Osteoblast (primary cell): ENCODE data around the gene TMEM258. TPM values are rescaled to one million over a fixed set of nuclear protein-coding genes. Genes with fewer than 3 reads are reported as not detected.

Experiments used
- DNase-seq: peaks from one replicate; pipeline ENCODE4 v3.0.0; 2011; ENCODE audit warnings: low spot score, mixed read lengths; ENCODE audit not compliant: insufficient read length; ENCODE audit errors: missing footprints
- H2AFZ ChIP-seq: 2 replicates; pipeline ENCODE4 v1.6.0; 2011; ENCODE audit warnings: mild to moderate bottlenecking, low read length
- H3K27ac ChIP-seq: 2 replicates; pipeline ENCODE4 v1.5.1; 2011; ENCODE audit warnings: mild to moderate bottlenecking, low read depth, low read length, moderate library complexity
- H3K27me3 ChIP-seq: 2 replicates; pipeline ENCODE4 v1.6.0; 2012; ENCODE audit warnings: mild to moderate bottlenecking, control low read depth, inconsistent platforms, low read length, moderate library complexity; ENCODE audit not compliant: insufficient read depth
- H3K36me3 ChIP-seq: 2 replicates; pipeline ENCODE4 v1.5.1; 2011; ENCODE audit warnings: mild to moderate bottlenecking, low read length, control low read depth, moderate library complexity; ENCODE audit not compliant: insufficient read depth
- H3K4me1 ChIP-seq: 2 replicates; pipeline ENCODE4 v1.5.1; 2011; ENCODE audit warnings: mild to moderate bottlenecking, low read length, control low read depth, moderate library complexity; ENCODE audit not compliant: insufficient read depth
- H3K4me2 ChIP-seq: 2 replicates; pipeline ENCODE4 v1.6.0; 2011; ENCODE audit warnings: mild to moderate bottlenecking, low read length; ENCODE audit not compliant: insufficient read depth
- H3K4me3 ChIP-seq: fragments of 200-600 bp; sonication (generic); 3 replicates; pipeline ENCODE4 v1.5.1; 2012; ENCODE audit warnings: mild to moderate bottlenecking, low read length, inconsistent platforms; ENCODE audit not compliant: insufficient read depth
- H3K79me2 ChIP-seq: 2 replicates; pipeline ENCODE4 v1.6.0; 2012; ENCODE audit warnings: mild to moderate bottlenecking, low read length, control low read depth, inconsistent platforms; ENCODE audit not compliant: insufficient read depth
- H3K9me3 ChIP-seq: 2 replicates; pipeline ENCODE4 v1.5.1; 2011; ENCODE audit warnings: low read depth, low read length, control low read depth
- H4K20me1 ChIP-seq: 2 replicates; pipeline ENCODE4 v1.6.0; 2012; ENCODE audit warnings: mild to moderate bottlenecking, low read length, control low read depth; ENCODE audit not compliant: insufficient read depth
- total RNA-seq: library from RNA; depleted of rRNA; stranded (reverse); fragments of >200 nt; gene quantifications from 2 replicates; pipeline ENCODE4 v1.2.3, GENCODE V29; 2012
- TF ChIP-seq, protein P1 (sequence below): IDR thresholded peaks from 2 replicates; pipeline ENCODE4 v1.5.1; 2011; ENCODE audit warnings: mild to moderate bottlenecking, low read depth, low read length, moderate library complexity; ENCODE audit errors: extremely low read depth

The TMEM258 gene
- total RNA-seq, 1 donor, result 63.3 TPM

DNA sequence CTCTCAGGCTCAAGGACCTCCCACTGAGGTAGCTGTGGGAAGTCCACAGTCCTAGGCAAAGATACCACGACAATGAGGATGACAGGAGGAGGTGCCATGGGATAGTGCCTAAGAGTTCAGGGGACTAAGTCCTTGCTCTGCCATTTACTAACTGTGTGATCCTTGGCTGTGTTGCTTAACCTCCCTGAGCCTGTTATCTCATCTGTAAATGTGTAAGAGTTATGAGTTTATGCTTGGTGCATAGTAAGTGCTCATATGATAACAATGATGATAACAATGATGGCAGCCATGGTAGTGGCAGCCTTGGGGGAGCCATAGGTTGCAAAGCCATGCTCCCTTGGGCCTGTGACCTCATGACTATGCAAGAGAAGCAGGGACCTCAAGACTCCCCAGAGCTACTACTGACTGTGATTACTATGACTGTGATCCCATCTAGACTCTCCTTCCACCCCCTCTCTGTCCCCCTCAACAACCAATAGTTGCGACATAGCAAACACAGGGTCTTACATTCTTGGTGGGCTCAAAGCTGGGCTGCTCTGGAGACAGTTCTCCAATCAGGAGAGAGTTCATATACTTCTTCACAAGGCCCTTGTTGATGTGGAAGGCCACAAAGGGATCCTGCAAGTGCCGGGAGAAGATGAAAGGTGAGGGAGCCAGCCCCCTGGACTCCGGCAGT, 20.5 kb upstream of the TMEM258 start:
- Histone ChIP-seq H3K36me3 (peaks cover 28% of the 10 kb centered on the region), H3K27me3 (no peaks in the 10 kb centered on the region), H3K79me2 (peaks cover 11% of the 10 kb centered on the region), H3K9me3 (no peaks in the 10 kb centered on the region), H3K4me3 (no peak overlapping the region), H3K4me1 (peaks cover 18% of the 10 kb centered on the region), H4K20me1 (no peaks in the 10 kb centered on the region), H3K4me2 (no peak overlapping the region), H3K27ac (no peak overlapping the region), H2AFZ (no peak overlapping the region)
- DNase-seq, result no peak
- TF ChIP-seq, protein P1, sequence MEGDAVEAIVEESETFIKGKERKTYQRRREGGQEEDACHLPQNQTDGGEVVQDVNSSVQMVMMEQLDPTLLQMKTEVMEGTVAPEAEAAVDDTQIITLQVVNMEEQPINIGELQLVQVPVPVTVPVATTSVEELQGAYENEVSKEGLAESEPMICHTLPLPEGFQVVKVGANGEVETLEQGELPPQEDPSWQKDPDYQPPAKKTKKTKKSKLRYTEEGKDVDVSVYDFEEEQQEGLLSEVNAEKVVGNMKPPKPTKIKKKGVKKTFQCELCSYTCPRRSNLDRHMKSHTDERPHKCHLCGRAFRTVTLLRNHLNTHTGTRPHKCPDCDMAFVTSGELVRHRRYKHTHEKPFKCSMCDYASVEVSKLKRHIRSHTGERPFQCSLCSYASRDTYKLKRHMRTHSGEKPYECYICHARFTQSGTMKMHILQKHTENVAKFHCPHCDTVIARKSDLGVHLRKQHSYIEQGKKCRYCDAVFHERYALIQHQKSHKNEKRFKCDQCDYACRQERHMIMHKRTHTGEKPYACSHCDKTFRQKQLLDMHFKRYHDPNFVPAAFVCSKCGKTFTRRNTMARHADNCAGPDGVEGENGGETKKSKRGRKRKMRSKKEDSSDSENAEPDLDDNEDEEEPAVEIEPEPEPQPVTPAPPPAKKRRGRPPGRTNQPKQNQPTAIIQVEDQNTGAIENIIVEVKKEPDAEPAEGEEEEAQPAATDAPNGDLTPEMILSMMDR, result no peak

DNA sequence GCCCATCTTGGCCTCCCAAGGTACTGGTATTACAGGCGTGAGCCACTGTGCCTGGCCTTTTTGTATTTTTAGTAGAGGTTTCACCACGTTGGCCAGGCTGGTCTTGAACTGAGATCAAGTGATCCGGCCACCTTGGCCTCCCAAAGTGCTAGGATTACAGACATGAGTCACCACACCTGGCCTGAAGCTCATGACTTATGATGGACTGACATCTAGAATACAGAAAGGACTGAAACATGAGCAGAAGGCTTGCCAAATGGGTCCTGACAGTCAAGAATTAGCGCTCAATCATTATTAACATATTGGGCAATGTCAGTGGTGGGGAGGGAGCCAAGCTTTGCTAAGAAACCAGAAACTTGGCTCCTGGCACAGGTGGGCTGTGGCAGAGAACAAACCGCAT, 19.4 kb upstream of the TMEM258 start:
- Histone ChIP-seq H3K36me3 (peaks cover 28% of the 10 kb centered on the region), H3K4me2 (no peak overlapping the region), H2AFZ (no peak overlapping the region), H3K27ac (no peak overlapping the region), H3K79me2 (peaks cover 11% of the 10 kb centered on the region), H3K27me3 (no peaks in the 10 kb centered on the region), H3K9me3 (no peaks in the 10 kb centered on the region), H3K4me3 (no peak overlapping the region), H4K20me1 (no peaks in the 10 kb centered on the region), H3K4me1 (peaks cover 10% of the 10 kb centered on the region)
- TF ChIP-seq, protein P1, result no peak
- no peak for DNase-seq

DNA sequence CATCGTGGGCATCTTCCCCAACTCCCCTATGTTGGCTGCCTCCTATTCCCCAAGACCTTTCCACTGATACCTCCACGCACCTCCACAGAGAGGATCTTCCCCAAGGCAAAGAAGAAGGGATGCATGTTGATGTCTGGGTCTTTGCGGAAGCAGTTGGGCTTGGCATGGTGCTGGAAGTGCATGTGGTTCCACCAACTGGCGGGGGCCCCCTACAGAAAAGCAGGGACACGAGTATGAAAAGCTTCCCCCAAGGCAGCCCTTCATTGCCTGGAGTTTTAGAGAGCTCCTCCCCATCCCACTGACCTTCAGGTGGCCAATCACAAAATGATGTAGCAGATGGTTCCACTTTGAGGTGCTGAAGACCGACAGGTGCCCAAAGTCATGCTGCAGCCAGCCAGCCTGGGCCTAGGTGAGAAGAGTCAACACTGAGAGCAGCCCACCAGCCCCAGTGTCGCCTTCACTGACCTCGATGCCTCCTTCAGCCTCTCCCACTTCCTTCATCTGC, 18.3 kb upstream of the TMEM258 start:
- TF ChIP-seq, protein P1, result no peak
- H4K20me1 ChIP-seq, result no peaks in the 10 kb centered on the region
- no peaks in the 10 kb centered on the region for H3K9me3 ChIP-seq
- H3K27me3 ChIP-seq, result no peaks in the 10 kb centered on the region
- no peak overlapping the region for H3K27ac ChIP-seq
- H2AFZ ChIP-seq, result no peak overlapping the region
- peaks cover 35% of the 10 kb centered on the region for H3K36me3 ChIP-seq
- H3K4me1 ChIP-seq, result peaks cover under 1% of the 10 kb centered on the region
- DNase-seq, result no peak
- peaks cover 9% of the 10 kb centered on the region for H3K79me2 ChIP-seq
- H3K4me3 ChIP-seq, result no peak overlapping the region
- H3K4me2 ChIP-seq, result no peak overlapping the region

DNA sequence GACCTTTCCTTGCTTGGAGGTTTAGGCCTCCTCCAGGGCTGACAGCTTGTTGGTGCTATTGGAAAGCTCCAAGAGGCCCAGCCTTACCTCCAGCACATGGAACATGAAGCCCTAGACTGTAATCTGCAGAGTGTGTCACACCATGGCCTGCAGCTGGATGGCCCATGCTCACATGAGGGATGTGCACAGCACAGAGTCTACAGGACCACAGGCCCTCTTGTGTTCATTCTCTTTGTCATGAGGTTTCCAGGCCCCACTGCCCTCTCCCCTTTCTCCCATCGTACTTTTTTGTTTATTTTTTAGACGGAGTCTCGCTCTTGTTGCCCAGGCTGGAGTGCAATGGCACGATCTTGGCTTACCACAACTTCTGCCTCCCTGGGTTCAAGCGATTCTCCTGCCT, 14.4 kb upstream of the TMEM258 start:
- Histone ChIP-seq H3K4me3 (no peak overlapping the region), H3K36me3 (peaks cover 50% of the 10 kb centered on the region), H3K27ac (no peak overlapping the region), H4K20me1 (no peaks in the 10 kb centered on the region), H3K9me3 (no peaks in the 10 kb centered on the region), H2AFZ (no peak overlapping the region), H3K4me1 (peaks cover 8% of the 10 kb centered on the region), H3K79me2 (peaks cover 11% of the 10 kb centered on the region), H3K27me3 (no peaks in the 10 kb centered on the region), H3K4me2 (no peak overlapping the region)
- DNase-seq, result no peak
- TF ChIP-seq, protein P1, result no peak
